HEK293 (cell line): ENCODE data around the gene CDKN2A.

Source experiments
- CTCF ChIA-PET: fragments of 350-600 bp; formaldehyde crosslinking; extraction: SDS; loops from one replicate; lab custom pipeline; 2021; ENCODE audit warnings: antibody characterized with exemption; lab: Yijun Ruan, JAX
- POLR2A ChIA-PET: fragments of 300-600 bp; formaldehyde crosslinking; extraction: SDS; loops from one replicate; lab custom pipeline; 2020; ENCODE audit warnings: antibody characterized with exemption, inconsistent platforms; lab: Yijun Ruan, JAX
- H3K27ac ChIP-seq: fragments of 200-500 bp; sonication (Bioruptor generic); 2 replicates; pipeline ENCODE4 v1.5.1; 2014; ENCODE audit warnings: low read depth, low read length, control low read depth, inconsistent platforms; ENCODE audit errors: extremely low read depth
- H3K36me3 ChIP-seq, 2 experiments: fragments of 200-500 bp in 1 of 2; sonication (Bioruptor generic) in 1 of 2; 1 replicate in 1 of 2; 2 replicates in 1 of 2; pipeline ENCODE4 v1.5.1; 2014 to 2017; ENCODE audit warnings: inconsistent platforms in 2 of 2, low read length in 2 of 2; ENCODE audit not compliant: control insufficient read depth in 2 of 2, insufficient read depth in 1 of 2
- H3K4me1 ChIP-seq: fragments of 200-500 bp; sonication (Bioruptor generic); 2 replicates; pipeline ENCODE4 v1.5.1; 2014; ENCODE audit warnings: mild to moderate bottlenecking, low read length, inconsistent platforms; ENCODE audit not compliant: control insufficient read depth, insufficient read depth
- H3K4me3 ChIP-seq: 2 replicates; pipeline ENCODE4 v1.5.1; 2011; ENCODE audit warnings: low read depth, mild to moderate bottlenecking, control low read depth, low read length, moderate library complexity
- H3K9me3 ChIP-seq: fragments of 200-500 bp; sonication (Bioruptor generic); 2 replicates; pipeline ENCODE4 v1.5.1; 2014; ENCODE audit warnings: low read depth, low read length, inconsistent platforms; ENCODE audit not compliant: control insufficient read depth, insufficient read depth
- GLIS1 ChIP-seq: fragments of 450-650 bp; formaldehyde crosslinking; IDR thresholded peaks from 2 replicates; pipeline ENCODE4 v1.5.1; 2016; ENCODE audit warnings: missing biosample characterization, missing genetic modification characterization
- HOXC10 ChIP-seq: sonication (generic); formaldehyde crosslinking; IDR thresholded peaks from 2 replicates; pipeline ENCODE4 v1.8.1; 2023; ENCODE audit warnings: mild to moderate bottlenecking, missing genetic modification reagents
- KLF10 ChIP-seq: fragments of 450-650 bp; IDR thresholded peaks from 2 replicates; pipeline ENCODE4 v1.5.1; 2018; ENCODE audit warnings: missing biosample characterization, mild to moderate bottlenecking, missing genetic modification characterization
- KLF8 ChIP-seq: fragments of 450-650 bp; formaldehyde crosslinking; IDR thresholded peaks from 2 replicates; pipeline ENCODE4 v1.5.1; 2016; ENCODE audit warnings: missing biosample characterization, missing genetic modification characterization
- SP2 ChIP-seq: fragments of 450-650 bp; formaldehyde crosslinking; IDR thresholded peaks from 2 replicates; pipeline ENCODE4 v1.5.1; 2016; ENCODE audit warnings: missing biosample characterization, missing genetic modification characterization
- TRIM28 ChIP-seq: IDR thresholded peaks from 2 replicates; pipeline ENCODE4 v1.6.1; 2011; ENCODE audit warnings: low read length, control low read depth, borderline replicate concordance
- ZBTB20 ChIP-seq: fragments of 450-650 bp; formaldehyde crosslinking; IDR thresholded peaks from 2 replicates; pipeline ENCODE4 v1.5.1; 2016; ENCODE audit warnings: missing biosample characterization, missing genetic modification characterization
- ZEB2 ChIP-seq: fragments of 450-650 bp; formaldehyde crosslinking; IDR thresholded peaks from 2 replicates; pipeline ENCODE4 v1.5.1; 2016; ENCODE audit warnings: missing biosample characterization, missing genetic modification characterization
- ZNF184 ChIP-seq: fragments of 450-650 bp; IDR thresholded peaks from 2 replicates; pipeline ENCODE4 v1.5.1; 2018; ENCODE audit warnings: missing biosample characterization, mild to moderate bottlenecking, missing genetic modification characterization
- ZNF398 ChIP-seq: fragments of 450-650 bp; formaldehyde crosslinking; IDR thresholded peaks from 2 replicates; pipeline ENCODE4 v1.5.1; 2017; ENCODE audit warnings: missing biosample characterization, missing genetic modification characterization
- ZNF423 ChIP-seq: fragments of 450-650 bp; formaldehyde crosslinking; IDR thresholded peaks from 2 replicates; pipeline ENCODE4 v1.5.1; 2016; ENCODE audit warnings: missing biosample characterization, missing genetic modification characterization
- ZNF660 ChIP-seq: fragments of 450-650 bp; IDR thresholded peaks from 2 replicates; pipeline ENCODE4 v1.5.1; 2018; ENCODE audit warnings: missing biosample characterization, mild to moderate bottlenecking, missing genetic modification characterization
- ZNF704 ChIP-seq: fragments of 450-650 bp; formaldehyde crosslinking; IDR thresholded peaks from 2 replicates; pipeline ENCODE4 v1.5.1; 2016; ENCODE audit warnings: missing biosample characterization, missing genetic modification characterization
- ZNF843 ChIP-seq: fragments of 450-650 bp; formaldehyde crosslinking; IDR thresholded peaks from 2 replicates; pipeline ENCODE4 v1.5.1; 2016; ENCODE audit warnings: missing biosample characterization, missing genetic modification characterization
- TF ChIP-seq, protein P1 (sequence below): fragments of 450-650 bp; formaldehyde crosslinking; IDR thresholded peaks from 2 replicates; pipeline ENCODE4 v1.5.1; 2016; ENCODE audit warnings: missing biosample characterization, missing genetic modification characterization
- TF ChIP-seq, protein P2 (sequence below): sonication (generic); formaldehyde crosslinking; IDR thresholded peaks from 2 replicates; pipeline ENCODE4 v1.8.1; 2022; ENCODE audit warnings: mild to moderate bottlenecking, moderate library complexity, missing genetic modification reagents
- TF ChIP-seq, protein P3 (sequence below): fragments of 450-650 bp; formaldehyde crosslinking; conservative IDR thresholded peaks from 2 replicates; pipeline ENCODE4 v1.5.1; 2016; ENCODE audit warnings: low read depth, missing biosample characterization, missing genetic modification characterization
- TF ChIP-seq, protein P4 (sequence below): fragments of 450-650 bp; formaldehyde crosslinking; IDR thresholded peaks from 2 replicates; pipeline ENCODE4 v1.5.1; 2017; ENCODE audit warnings: missing biosample characterization, missing genetic modification characterization
- TF ChIP-seq, protein P5 (sequence below): fragments of 450-650 bp; formaldehyde crosslinking; optimal IDR thresholded peaks from 2 replicates; pipeline ENCODE3; 2016; ENCODE audit warnings: missing biosample characterization, mild to moderate bottlenecking, missing genetic modification characterization
- TF ChIP-seq, protein P6 (sequence below): fragments of 450-650 bp; formaldehyde crosslinking; IDR thresholded peaks from 2 replicates; pipeline ENCODE4 v1.5.1; 2016; ENCODE audit warnings: missing biosample characterization, missing genetic modification characterization

The CDKN2A gene

GRCh38 chr9:21994556-21995005 is 389 bp upstream of the CDKN2A start, which contains the start of gene CDKN2B-AS1:
TSS of gene CDKN2B-AS1 (plus strand) at chr9:21994791.
- Histone ChIP-seq H3K4me1 (peaks cover 5% of the 10 kb centered on the region; the same call in 1 of the 2 replicates), H3K36me3 (peaks cover 0 to 11% of the 10 kb centered on the region in 2 experiments; a peak in 1 of 3 replicates), H3K27ac (peak within 1 kb of the TSS; percentile 99), H3K9me3 (no peaks in the 10 kb centered on the region), H3K4me3 (peak within 1 kb of the TSS; percentile 59)
- POLR2A ChIA-PET, result interaction anchor here (0.6 to 7.6 kb wide), 27 partner anchors 8 to 436 kb away, joined by 3 to 156 read pairs (median 4); partner anchors contain the start of gene CDKN2B
- CTCF ChIA-PET, result interaction anchor here (0.5 to 5.9 kb wide), 8 partner anchors 9 to 329 kb away, joined by 3 to 30 read pairs (median 4); partner anchors contain the start of gene CDKN2B
- TF ChIP-seq KLF8 (tag by site-specific recombination) (peak; percentile 73), ZEB2 (tag by site-specific recombination) (peak; percentile 70; the same call in 1 of the 2 replicates), ZBTB20 (tag by site-specific recombination) (peak; percentile 44; the same call in 1 of the 2 replicates), HOXC10 (CRISPR knock-in tag) (peak; percentile 94; the same call in 1 of the 2 replicates), ZNF843 (tag by site-specific recombination) (peak; percentile 21; the same call in 1 of the 2 replicates), KLF10 (tag by site-specific recombination) (0 out of 2 replicates have a peak, but pooled peaks have one; percentile 53), TRIM28 (no peak), ZNF398 (tag by site-specific recombination) (peak; percentile 96), ZNF423 (tag by site-specific recombination) (peak; percentile 100), GLIS1 (tag by site-specific recombination) (peak; percentile 83), ZNF660 (tag by site-specific recombination) (peak; percentile 28; the same call in 1 of the 2 replicates), ZNF184 (tag by site-specific recombination) (no peak), SP2 (tag by site-specific recombination) (peak; percentile 62), ZNF704 (tag by site-specific recombination) (no peak)
- TF ChIP-seq, protein P1, sequence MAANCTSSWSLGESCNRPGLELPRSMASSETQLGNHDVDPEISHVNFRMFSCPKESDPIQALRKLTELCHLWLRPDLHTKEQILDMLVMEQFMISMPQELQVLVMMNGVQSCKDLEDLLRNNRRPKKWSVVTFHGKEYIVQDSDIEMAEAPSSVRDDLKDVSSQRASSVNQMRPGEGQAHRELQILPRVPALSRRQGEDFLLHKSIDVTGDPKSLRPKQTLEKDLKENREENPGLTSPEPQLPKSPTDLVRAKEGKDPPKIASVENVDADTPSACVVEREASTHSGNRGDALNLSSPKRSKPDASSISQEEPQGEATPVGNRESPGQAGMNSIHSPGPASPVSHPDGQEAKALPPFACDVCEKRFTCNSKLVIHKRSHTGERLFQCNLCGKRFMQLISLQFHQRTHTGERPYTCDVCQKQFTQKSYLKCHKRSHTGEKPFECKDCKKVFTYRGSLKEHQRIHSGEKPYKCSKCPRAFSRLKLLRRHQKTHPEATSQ (tag by site-specific recombination), result no peak
- TF ChIP-seq, protein P2, sequence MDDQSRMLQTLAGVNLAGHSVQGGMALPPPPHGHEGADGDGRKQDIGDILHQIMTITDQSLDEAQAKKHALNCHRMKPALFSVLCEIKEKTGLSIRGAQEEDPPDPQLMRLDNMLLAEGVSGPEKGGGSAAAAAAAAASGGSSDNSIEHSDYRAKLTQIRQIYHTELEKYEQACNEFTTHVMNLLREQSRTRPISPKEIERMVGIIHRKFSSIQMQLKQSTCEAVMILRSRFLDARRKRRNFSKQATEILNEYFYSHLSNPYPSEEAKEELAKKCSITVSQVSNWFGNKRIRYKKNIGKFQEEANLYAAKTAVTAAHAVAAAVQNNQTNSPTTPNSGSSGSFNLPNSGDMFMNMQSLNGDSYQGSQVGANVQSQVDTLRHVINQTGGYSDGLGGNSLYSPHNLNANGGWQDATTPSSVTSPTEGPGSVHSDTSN (CRISPR knock-in tag), result peak; percentile 91
- TF ChIP-seq, protein P3, sequence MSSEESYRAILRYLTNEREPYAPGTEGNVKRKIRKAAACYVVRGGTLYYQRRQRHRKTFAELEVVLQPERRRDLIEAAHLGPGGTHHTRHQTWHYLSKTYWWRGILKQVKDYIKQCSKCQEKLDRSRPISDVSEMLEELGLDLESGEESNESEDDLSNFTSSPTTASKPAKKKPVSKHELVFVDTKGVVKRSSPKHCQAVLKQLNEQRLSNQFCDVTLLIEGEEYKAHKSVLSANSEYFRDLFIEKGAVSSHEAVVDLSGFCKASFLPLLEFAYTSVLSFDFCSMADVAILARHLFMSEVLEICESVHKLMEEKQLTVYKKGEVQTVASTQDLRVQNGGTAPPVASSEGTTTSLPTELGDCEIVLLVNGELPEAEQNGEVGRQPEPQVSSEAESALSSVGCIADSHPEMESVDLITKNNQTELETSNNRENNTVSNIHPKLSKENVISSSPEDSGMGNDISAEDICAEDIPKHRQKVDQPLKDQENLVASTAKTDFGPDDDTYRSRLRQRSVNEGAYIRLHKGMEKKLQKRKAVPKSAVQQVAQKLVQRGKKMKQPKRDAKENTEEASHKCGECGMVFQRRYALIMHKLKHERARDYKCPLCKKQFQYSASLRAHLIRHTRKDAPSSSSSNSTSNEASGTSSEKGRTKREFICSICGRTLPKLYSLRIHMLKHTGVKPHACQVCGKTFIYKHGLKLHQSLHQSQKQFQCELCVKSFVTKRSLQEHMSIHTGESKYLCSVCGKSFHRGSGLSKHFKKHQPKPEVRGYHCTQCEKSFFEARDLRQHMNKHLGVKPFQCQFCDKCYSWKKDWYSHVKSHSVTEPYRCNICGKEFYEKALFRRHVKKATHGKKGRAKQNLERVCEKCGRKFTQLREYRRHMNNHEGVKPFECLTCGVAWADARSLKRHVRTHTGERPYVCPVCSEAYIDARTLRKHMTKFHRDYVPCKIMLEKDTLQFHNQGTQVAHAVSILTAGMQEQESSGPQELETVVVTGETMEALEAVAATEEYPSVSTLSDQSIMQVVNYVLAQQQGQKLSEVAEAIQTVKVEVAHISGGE (tag by site-specific recombination), result peak; percentile 49
- TF ChIP-seq, protein P4, sequence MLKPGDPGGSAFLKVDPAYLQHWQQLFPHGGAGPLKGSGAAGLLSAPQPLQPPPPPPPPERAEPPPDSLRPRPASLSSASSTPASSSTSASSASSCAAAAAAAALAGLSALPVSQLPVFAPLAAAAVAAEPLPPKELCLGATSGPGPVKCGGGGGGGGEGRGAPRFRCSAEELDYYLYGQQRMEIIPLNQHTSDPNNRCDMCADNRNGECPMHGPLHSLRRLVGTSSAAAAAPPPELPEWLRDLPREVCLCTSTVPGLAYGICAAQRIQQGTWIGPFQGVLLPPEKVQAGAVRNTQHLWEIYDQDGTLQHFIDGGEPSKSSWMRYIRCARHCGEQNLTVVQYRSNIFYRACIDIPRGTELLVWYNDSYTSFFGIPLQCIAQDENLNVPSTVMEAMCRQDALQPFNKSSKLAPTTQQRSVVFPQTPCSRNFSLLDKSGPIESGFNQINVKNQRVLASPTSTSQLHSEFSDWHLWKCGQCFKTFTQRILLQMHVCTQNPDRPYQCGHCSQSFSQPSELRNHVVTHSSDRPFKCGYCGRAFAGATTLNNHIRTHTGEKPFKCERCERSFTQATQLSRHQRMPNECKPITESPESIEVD (tag by site-specific recombination), result 0 out of 2 replicates have a peak, but pooled peaks have one; percentile 31
- TF ChIP-seq, protein P5, sequence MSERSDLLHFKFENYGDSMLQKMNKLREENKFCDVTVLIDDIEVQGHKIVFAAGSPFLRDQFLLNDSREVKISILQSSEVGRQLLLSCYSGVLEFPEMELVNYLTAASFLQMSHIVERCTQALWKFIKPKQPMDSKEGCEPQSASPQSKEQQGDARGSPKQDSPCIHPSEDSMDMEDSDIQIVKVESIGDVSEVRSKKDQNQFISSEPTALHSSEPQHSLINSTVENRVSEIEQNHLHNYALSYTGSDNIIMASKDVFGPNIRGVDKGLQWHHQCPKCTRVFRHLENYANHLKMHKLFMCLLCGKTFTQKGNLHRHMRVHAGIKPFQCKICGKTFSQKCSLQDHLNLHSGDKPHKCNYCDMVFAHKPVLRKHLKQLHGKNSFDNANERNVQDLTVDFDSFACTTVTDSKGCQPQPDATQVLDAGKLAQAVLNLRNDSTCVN, result peak; percentile 35
- TF ChIP-seq, protein P6, sequence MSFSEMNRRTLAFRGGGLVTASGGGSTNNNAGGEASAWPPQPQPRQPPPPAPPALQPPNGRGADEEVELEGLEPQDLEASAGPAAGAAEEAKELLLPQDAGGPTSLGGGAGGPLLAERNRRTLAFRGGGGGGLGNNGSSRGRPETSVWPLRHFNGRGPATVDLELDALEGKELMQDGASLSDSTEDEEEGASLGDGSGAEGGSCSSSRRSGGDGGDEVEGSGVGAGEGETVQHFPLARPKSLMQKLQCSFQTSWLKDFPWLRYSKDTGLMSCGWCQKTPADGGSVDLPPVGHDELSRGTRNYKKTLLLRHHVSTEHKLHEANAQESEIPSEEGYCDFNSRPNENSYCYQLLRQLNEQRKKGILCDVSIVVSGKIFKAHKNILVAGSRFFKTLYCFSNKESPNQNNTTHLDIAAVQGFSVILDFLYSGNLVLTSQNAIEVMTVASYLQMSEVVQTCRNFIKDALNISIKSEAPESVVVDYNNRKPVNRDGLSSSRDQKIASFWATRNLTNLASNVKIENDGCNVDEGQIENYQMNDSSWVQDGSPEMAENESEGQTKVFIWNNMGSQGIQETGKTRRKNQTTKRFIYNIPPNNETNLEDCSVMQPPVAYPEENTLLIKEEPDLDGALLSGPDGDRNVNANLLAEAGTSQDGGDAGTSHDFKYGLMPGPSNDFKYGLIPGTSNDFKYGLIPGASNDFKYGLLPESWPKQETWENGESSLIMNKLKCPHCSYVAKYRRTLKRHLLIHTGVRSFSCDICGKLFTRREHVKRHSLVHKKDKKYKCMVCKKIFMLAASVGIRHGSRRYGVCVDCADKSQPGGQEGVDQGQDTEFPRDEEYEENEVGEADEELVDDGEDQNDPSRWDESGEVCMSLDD, result peak; percentile 77; the same call in 1 of the 2 replicates
